PC-3 (cell line): ENCODE results near the gene SURF6. TPM values are rescaled to one million over a fixed set of nuclear protein-coding genes. Genes with fewer than 3 reads are reported as not detected.

Source experiments
- ATAC-seq: fragments of 200-7000 bp; cut with Tn5 transposase; 2 replicates; pipeline ENCODE4 v1.9.1; 2020; ENCODE audit warnings: mild to moderate bottlenecking, moderate library complexity
- BruUV-seq: library from RNA; stranded (reverse); fragments of 400-500 nt; replicated peaks from 2 replicates; lab custom pipeline; 2021; lab: Mats Ljungman, UMichigan
- CTCF ChIA-PET: fragments of 300-600 bp; sonication (Branson Sonifier 250); formaldehyde crosslinking; loops from one replicate; lab custom pipeline; 2022; ENCODE audit warnings: antibody characterized with exemption; lab: Charles Lee
- POLR2A ChIA-PET: fragments of 300-600 bp; sonication (Branson Sonifier 250); formaldehyde crosslinking; loops from one replicate; lab custom pipeline; 2022; ENCODE audit warnings: antibody characterized with exemption; ENCODE audit not compliant: unreplicated experiment; lab: Charles Lee
- DNase-seq: peaks from one replicate; pipeline ENCODE4 v3.0.0-alpha.2; 2015
- H2AFZ ChIP-seq: fragments of 300-600 bp; sonication (generic); 2 replicates; pipeline ENCODE4 v1.6.0; 2016; ENCODE audit warnings: antibody characterized with exemption, low read length
- H3F3A ChIP-seq: fragments of 300-600 bp; sonication (generic); one replicate; pipeline ENCODE4 v1.6.0; 2017; ENCODE audit warnings: antibody characterized with exemption, low read length, control low read depth, mild to moderate bottlenecking; ENCODE audit not compliant: unreplicated experiment
- H3K27ac ChIP-seq: fragments of 300-600 bp; sonication (generic); 2 replicates; pipeline ENCODE4 v1.5.1; 2016; ENCODE audit warnings: mild to moderate bottlenecking, low read length
- H3K27me3 ChIP-seq: fragments of 300-600 bp; sonication (generic); 2 replicates; pipeline ENCODE4 v1.6.1; 2016; ENCODE audit warnings: low read length, mixed read lengths
- H3K36me3 ChIP-seq: fragments of 300-600 bp; sonication (generic); 2 replicates; pipeline ENCODE4 v1.6.1; 2016; ENCODE audit warnings: low read depth, mixed run types, low read length, mixed read lengths
- H3K4me1 ChIP-seq: fragments of 300-600 bp; sonication (generic); 2 replicates; pipeline ENCODE4 v1.5.1; 2016; ENCODE audit warnings: low read length; ENCODE audit not compliant: insufficient read depth
- H3K4me2 ChIP-seq: fragments of 300-600 bp; sonication (generic); 2 replicates; pipeline ENCODE4 v1.6.0; 2016; ENCODE audit warnings: low read length
- H3K4me3 ChIP-seq: fragments of 300-600 bp; sonication (generic); 2 replicates; pipeline ENCODE4 v1.5.1; 2016; ENCODE audit warnings: mild to moderate bottlenecking, low read length, mixed read lengths
- H3K79me2 ChIP-seq: fragments of 300-600 bp; sonication (generic); 2 replicates; pipeline ENCODE4 v1.6.1; 2017; ENCODE audit warnings: low read length, mixed read lengths
- H3K9ac ChIP-seq: fragments of 300-600 bp; sonication (generic); 2 replicates; pipeline ENCODE4 v1.6.0; 2016; ENCODE audit warnings: mild to moderate bottlenecking, low read length
- H3K9me2 ChIP-seq: fragments of 300-600 bp; sonication (generic); replicated peaks from 2 replicates; pipeline ENCODE4 v1.6.1; 2016; ENCODE audit warnings: mixed run types, low read length, mixed read lengths
- H3K9me3 ChIP-seq: fragments of 300-600 bp; sonication (generic); 2 replicates; pipeline ENCODE4 v1.6.1; 2016; ENCODE audit warnings: low read length, mixed read lengths
- H4K20me1 ChIP-seq: fragments of 300-600 bp; sonication (generic); 2 replicates; pipeline ENCODE4 v1.6.1; 2016; ENCODE audit warnings: low read length, mixed read lengths
- EZH2 ChIP-seq: fragments of 300-600 bp; sonication (generic); IDR thresholded peaks from one replicate; pipeline ENCODE4 v1.6.1; 2017; ENCODE audit warnings: antibody characterized with exemption, mild to moderate bottlenecking, low read length; ENCODE audit not compliant: unreplicated experiment
- EZH2phosphoT487 ChIP-seq: fragments of 300-600 bp; sonication (generic); IDR thresholded peaks from 2 replicates; pipeline ENCODE4 v1.6.1; 2018; ENCODE audit warnings: mild to moderate bottlenecking, antibody characterized with exemption, low read length, borderline replicate concordance
- intact Hi-C: fragments of 100-400 bp; cut with micrococcal nuclease; formaldehyde crosslinking; loops from 2 replicates; pipeline ENCODE4 v1.9.0; 2023
- total RNA-seq: library from RNA; depleted of rRNA; stranded (reverse); fragments of >200 nt; gene quantifications from 2 replicates; pipeline ENCODE4 v1.2.3, GENCODE V29; 2014
- TF ChIP-seq, protein P1 (sequence below): fragments of 300-600 bp; sonication (generic); conservative IDR thresholded peaks from 2 replicates; pipeline ENCODE4 v1.5.1; 2017; ENCODE audit warnings: antibody characterized with exemption, low read depth, mild to moderate bottlenecking, low read length

Gene SURF6
- total RNA-seq, 1 experiment from 2014 or later, result 28.0 TPM

DNA sequence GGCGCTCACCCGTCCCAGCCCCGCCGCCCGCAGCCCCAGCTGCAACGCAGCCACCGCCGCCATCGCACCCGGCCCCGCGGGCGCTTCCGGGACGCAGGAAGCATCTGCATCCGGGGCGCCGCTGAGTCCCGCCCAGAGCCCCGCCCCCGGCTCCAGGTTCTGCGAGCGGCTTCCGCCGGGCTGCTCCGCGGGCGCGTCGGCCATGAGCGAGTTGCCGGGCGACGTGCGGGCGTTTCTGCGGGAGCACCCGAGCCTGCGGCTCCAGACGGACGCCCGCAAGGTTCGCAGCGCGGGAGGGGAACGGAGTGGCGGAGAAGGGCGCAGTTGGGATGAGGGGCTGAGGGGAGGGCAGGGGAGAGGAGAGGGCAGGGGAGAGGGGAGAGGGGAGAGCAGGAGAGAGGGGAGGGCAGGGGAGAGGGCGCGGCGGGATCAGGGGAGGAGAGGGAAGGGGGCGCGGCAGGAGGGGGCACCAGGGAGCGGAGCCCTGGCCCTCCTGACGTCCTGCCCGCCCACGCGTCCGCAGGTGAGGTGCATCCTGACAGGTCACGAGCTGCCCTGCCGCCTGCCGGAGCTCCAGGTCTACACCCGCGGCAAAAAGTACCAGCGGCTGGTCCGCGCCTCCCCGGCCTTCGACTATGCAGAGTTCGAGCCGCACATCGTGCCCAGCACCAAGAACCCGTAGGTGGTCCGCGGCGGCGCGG, 20.6 kb upstream of the SURF6 start, which contains the start of the genes SURF1 and SURF2:
SURF1 (minus strand) TSS at position 97 of the 701 bp plus-strand sequence; CDS start at position 63, 34 bp downstream.
SURF2 (plus strand) TSS at position 160 of the 701 bp plus-strand sequence; CDS start at position 203, 43 bp downstream.
- H3K27ac ChIP-seq, result no peak within 1 kb of the TSS
- H2AFZ ChIP-seq, result peak within 1 kb of the TSS; percentile 61; the same call in 1 of the 2 replicates
- BruUV-seq, result no TSS peak
- POLR2A ChIA-PET, result interaction anchor here (1.1 kb wide), 1 partner anchor 10 kb away, joined by 4 read pairs; no protein-coding TSS in a partner anchor
- TF ChIP-seq EZH2phosphoT487 (no peak), EZH2 (no peak)
- TF ChIP-seq, protein P1, sequence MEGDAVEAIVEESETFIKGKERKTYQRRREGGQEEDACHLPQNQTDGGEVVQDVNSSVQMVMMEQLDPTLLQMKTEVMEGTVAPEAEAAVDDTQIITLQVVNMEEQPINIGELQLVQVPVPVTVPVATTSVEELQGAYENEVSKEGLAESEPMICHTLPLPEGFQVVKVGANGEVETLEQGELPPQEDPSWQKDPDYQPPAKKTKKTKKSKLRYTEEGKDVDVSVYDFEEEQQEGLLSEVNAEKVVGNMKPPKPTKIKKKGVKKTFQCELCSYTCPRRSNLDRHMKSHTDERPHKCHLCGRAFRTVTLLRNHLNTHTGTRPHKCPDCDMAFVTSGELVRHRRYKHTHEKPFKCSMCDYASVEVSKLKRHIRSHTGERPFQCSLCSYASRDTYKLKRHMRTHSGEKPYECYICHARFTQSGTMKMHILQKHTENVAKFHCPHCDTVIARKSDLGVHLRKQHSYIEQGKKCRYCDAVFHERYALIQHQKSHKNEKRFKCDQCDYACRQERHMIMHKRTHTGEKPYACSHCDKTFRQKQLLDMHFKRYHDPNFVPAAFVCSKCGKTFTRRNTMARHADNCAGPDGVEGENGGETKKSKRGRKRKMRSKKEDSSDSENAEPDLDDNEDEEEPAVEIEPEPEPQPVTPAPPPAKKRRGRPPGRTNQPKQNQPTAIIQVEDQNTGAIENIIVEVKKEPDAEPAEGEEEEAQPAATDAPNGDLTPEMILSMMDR, result no peak
- peak within 1 kb of the TSS; percentile 79 for H3K9ac ChIP-seq
- H3K79me2 ChIP-seq, result peaks cover 39% of the 10 kb centered on the region
- H4K20me1 ChIP-seq, result 0 out of 2 replicates have a peak, but pooled peaks cover 4% of the 10 kb centered on the region
- no peaks in the 10 kb centered on the region for H3K27me3 ChIP-seq
- ATAC-seq (peak; percentile 76), DNase-seq (peak; percentile 74)
- H3K9me3 ChIP-seq, result no peaks in the 10 kb centered on the region
- CTCF ChIA-PET, result interaction anchor here (0.7 to 1.0 kb wide), 2 partner anchors 69 to 129 kb away, joined by 3 to 8 read pairs; no protein-coding TSS in a partner anchor
- H3K9me2 ChIP-seq, result no peaks in the 10 kb centered on the region
- H3K4me3 ChIP-seq, result peak within 1 kb of the TSS; percentile 89
- peaks cover 12% of the 10 kb centered on the region for H3K36me3 ChIP-seq
- peaks cover 7% of the 10 kb centered on the region for H3F3A ChIP-seq
- peak within 1 kb of the TSS; percentile 86 for H3K4me2 ChIP-seq
- intact Hi-C loops, result loop anchor here (5.0 kb wide), 1 partner anchor 131 kb away; no protein-coding TSS in a partner anchor
- peaks cover 11% of the 10 kb centered on the region for H3K4me1 ChIP-seq

DNA sequence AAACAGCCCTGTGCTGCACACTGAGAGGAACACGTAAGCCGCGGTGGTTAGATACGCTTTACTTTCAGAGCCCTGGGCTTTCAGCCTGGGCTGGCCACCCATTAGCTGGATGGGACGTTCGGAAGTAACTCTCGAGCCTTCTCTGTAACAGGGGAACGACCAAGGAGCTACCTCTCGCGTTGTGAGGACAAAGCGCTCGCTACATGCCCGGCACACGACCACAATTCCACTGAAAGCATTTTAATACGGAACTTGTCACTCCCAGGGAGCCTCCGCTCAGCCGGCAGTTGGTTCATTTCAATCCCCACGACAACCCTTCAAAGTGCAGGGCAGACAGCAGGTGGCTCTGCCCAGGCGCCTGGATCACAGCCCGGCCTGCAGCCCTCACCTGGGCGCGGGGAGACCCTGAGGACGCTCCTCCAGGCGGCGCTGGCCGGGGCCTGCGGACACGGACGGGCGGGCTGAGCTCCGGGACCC, 19.9 kb upstream of the SURF6 start:
- Histone ChIP-seq H3K27me3 (no peaks in the 10 kb centered on the region), H3K27ac (no peak overlapping the region), H3K4me3 (peak overlapping the region; percentile 89), H3F3A (peaks cover 7% of the 10 kb centered on the region), H2AFZ (no peak overlapping the region), H3K4me2 (peak overlapping the region; percentile 80), H3K4me1 (peaks cover 11% of the 10 kb centered on the region), H3K9ac (peak overlapping the region; percentile 66), H3K9me3 (no peaks in the 10 kb centered on the region), H3K36me3 (peaks cover 18% of the 10 kb centered on the region), H4K20me1 (peaks cover 4% of the 10 kb centered on the region; the same call in 1 of the 2 replicates), H3K79me2 (peaks cover 39% of the 10 kb centered on the region), H3K9me2 (no peaks in the 10 kb centered on the region)
- intact Hi-C loops, result loop anchor here (5.0 kb wide), 1 partner anchor 131 kb away; no protein-coding TSS in a partner anchor
- ChIA-PET CTCF (interaction anchor here (0.7 kb wide), 1 partner anchor 69 kb away, joined by 8 read pairs; no protein-coding TSS in a partner anchor), POLR2A (interaction anchor here (1.1 kb wide), 1 partner anchor 9 kb away, joined by 4 read pairs; no protein-coding TSS in a partner anchor)
- TF ChIP-seq, protein P1, result no peak
- TF ChIP-seq EZH2, result no peak
- no peak for TF ChIP-seq EZH2phosphoT487
- DNase-seq, result no peak
- BruUV-seq, result TSS peak; percentile 36
- peak; percentile 23 for ATAC-seq
